ENCODE results near the gene TTLL6.
"Not testable (repeated sequence)": the region's sequence is repeated elsewhere in the genome, so short reads cannot be mapped to it uniquely, and the experiment has no call there.

Gene TTLL6

GRCh38 chr17:48816774-48817590 lies at the start of gene TTLL6:
TSS of gene TTLL6 (minus strand) at chr17:48817229. CDS start at chr17:48817072, 157 bp downstream.
- Histone ChIP-seq H3K9me3 (no peaks in the 10 kb centered on the region), H3K4me3 (peak within 1 kb of the TSS; percentile 35), H3K27me3 (ENCODE audit: low read depth) (peaks cover 5% of the 10 kb centered on the region), H3K36me3 (replicated peaks) (no peaks in the 10 kb centered on the region), H3K4me1 (peaks cover 19% of the 10 kb centered on the region)
- in situ Hi-C loops (cut with MboI; ENCODE audit: low sequenced_read_pairs) = no loop called here
- peak; percentile 94 to 96 for DNase-seq (ENCODE audit: low spot score in 2 of 2)

GRCh38 chr17:48860456-48860855 lies 43.4 kb upstream of the TTLL6 start:
- Histone ChIP-seq H3K27me3 (ENCODE audit: low read depth) (no peaks in the 10 kb centered on the region), H3K9me3 (no peaks in the 10 kb centered on the region), H3K36me3 (replicated peaks) (peaks cover 24% of the 10 kb centered on the region), H3K4me1 (no peaks in the 10 kb centered on the region), H3K4me3 (no peak overlapping the region)
- DNase-seq (ENCODE audit: low spot score in 2 of 2) = no peak
- in situ Hi-C loops (cut with MboI; ENCODE audit: low sequenced_read_pairs) = no loop called here

GRCh38 chr17:48860034-48860433 lies 43.0 kb upstream of the TTLL6 start:
- Histone ChIP-seq H3K27me3 (ENCODE audit: low read depth) (no peaks in the 10 kb centered on the region), H3K9me3 (no peaks in the 10 kb centered on the region), H3K36me3 (replicated peaks) (peaks cover 24% of the 10 kb centered on the region), H3K4me1 (no peaks in the 10 kb centered on the region), H3K4me3 (no peak overlapping the region)
- in situ Hi-C loops (cut with MboI; ENCODE audit: low sequenced_read_pairs) = no loop called here
- DNase-seq (ENCODE audit: low spot score in 2 of 2) = no peak

- Histone ChIP-seq H3K27me3 (ENCODE audit: low read depth) (no peaks in the 10 kb centered on the region), H3K4me3 (no peak overlapping the region), H3K36me3 (replicated peaks) (peaks cover 27% of the 10 kb centered on the region), H3K4me1 (no peaks in the 10 kb centered on the region), H3K9me3 (no peaks in the 10 kb centered on the region)
- no peak for DNase-seq (ENCODE audit: low spot score in 2 of 2)
- in situ Hi-C loops (cut with MboI; ENCODE audit: low sequenced_read_pairs) = no loop called here
Measured at GRCh38 chr17:48856122-48856821, 39.2 kb upstream of the TTLL6 start.

GRCh38 chr17:48854774-48855476 lies 37.9 kb upstream of the TTLL6 start:
- in situ Hi-C loops (cut with MboI; ENCODE audit: low sequenced_read_pairs) = no loop called here
- H3K4me3 ChIP-seq = no peak overlapping the region
- no peaks in the 10 kb centered on the region for H3K9me3 ChIP-seq
- peaks cover 29% of the 10 kb centered on the region for H3K36me3 ChIP-seq (replicated peaks)
- no peak for DNase-seq (ENCODE audit: low spot score in 2 of 2)
- no peaks in the 10 kb centered on the region for H3K4me1 ChIP-seq
- H3K27me3 ChIP-seq (ENCODE audit: low read depth) = no peaks in the 10 kb centered on the region

- Histone ChIP-seq H3K36me3 (replicated peaks) (peaks cover 52% of the 10 kb centered on the region), H3K4me3 (no peak overlapping the region), H3K27me3 (ENCODE audit: low read depth) (no peaks in the 10 kb centered on the region), H3K4me1 (no peaks in the 10 kb centered on the region), H3K9me3 (no peaks in the 10 kb centered on the region)
- DNase-seq (ENCODE audit: low spot score in 2 of 2) = no peak
- in situ Hi-C loops (cut with MboI; ENCODE audit: low sequenced_read_pairs) = no loop called here
Measured at GRCh38 chr17:48850792-48851323, 33.8 kb upstream of the TTLL6 start.

GRCh38 chr17:48843187-48843900 lies 26.3 kb upstream of the TTLL6 start:
- H3K4me3 ChIP-seq = no peak overlapping the region

GRCh38 chr17:48842746-48843145 lies 25.7 kb upstream of the TTLL6 start:
- H3K36me3 ChIP-seq (replicated peaks) = peaks cover 24% of the 10 kb centered on the region
- H3K27me3 ChIP-seq (ENCODE audit: low read depth) = no peaks in the 10 kb centered on the region
- no peak for DNase-seq (ENCODE audit: low spot score in 2 of 2)
- in situ Hi-C loops (cut with MboI; ENCODE audit: low sequenced_read_pairs) = no loop called here
- no peaks in the 10 kb centered on the region for H3K9me3 ChIP-seq
- H3K4me3 ChIP-seq = no peak overlapping the region
- peaks cover 12% of the 10 kb centered on the region for H3K4me1 ChIP-seq

More at GRCh38 chr17:48843187-48843900, 26.3 kb upstream of the TTLL6 start:
- in situ Hi-C loops (cut with MboI; ENCODE audit: low sequenced_read_pairs) = no loop called here
- Histone ChIP-seq H3K27me3 (ENCODE audit: low read depth) (no peaks in the 10 kb centered on the region), H3K9me3 (no peaks in the 10 kb centered on the region), H3K4me1 (peaks cover 12% of the 10 kb centered on the region), H3K36me3 (replicated peaks) (peaks cover 28% of the 10 kb centered on the region)
- no peak for DNase-seq (ENCODE audit: low spot score in 2 of 2)

- in situ Hi-C loops (cut with MboI; ENCODE audit: low sequenced_read_pairs) = no loop called here
- no peaks in the 10 kb centered on the region for H3K27me3 ChIP-seq (ENCODE audit: low read depth)
- H3K4me3 ChIP-seq = no peak overlapping the region
- H3K9me3 ChIP-seq = no peaks in the 10 kb centered on the region
- peaks cover 23% of the 10 kb centered on the region for H3K36me3 ChIP-seq (replicated peaks)
- peaks cover 12% of the 10 kb centered on the region for H3K4me1 ChIP-seq
- DNase-seq (ENCODE audit: low spot score in 2 of 2) = no peak
Measured at GRCh38 chr17:48841395-48841831, 24.4 kb upstream of the TTLL6 start.

- Histone ChIP-seq H3K9me3 (no peaks in the 10 kb centered on the region), H3K36me3 (replicated peaks) (peaks cover 20% of the 10 kb centered on the region), H3K4me1 (peaks cover 12% of the 10 kb centered on the region), H3K27me3 (ENCODE audit: low read depth) (no peaks in the 10 kb centered on the region), H3K4me3 (no peak overlapping the region)
- in situ Hi-C loops (cut with MboI; ENCODE audit: low sequenced_read_pairs) = no loop called here
- peak in 1 of 2 experiments; percentile 19 for DNase-seq (ENCODE audit: low spot score in 2 of 2)
Measured at GRCh38 chr17:48840441-48840840, 23.4 kb upstream of the TTLL6 start.

- H3K36me3 ChIP-seq (replicated peaks); in situ Hi-C loops (cut with MboI; ENCODE audit: low sequenced_read_pairs); DNase-seq (ENCODE audit: low spot score in 2 of 2); H3K4me3 ChIP-seq; H3K9me3 ChIP-seq; H3K27me3 ChIP-seq (ENCODE audit: low read depth): not testable (repeated sequence)
- peaks cover 12% of the 10 kb centered on the region for H3K4me1 ChIP-seq
Measured at GRCh38 chr17:48837458-48837857, 20.4 kb upstream of the TTLL6 start.

GRCh38 chr17:48835971-48836370 lies 18.9 kb upstream of the TTLL6 start:
- Histone ChIP-seq H3K4me1 (peaks cover 14% of the 10 kb centered on the region), H3K4me3 (no peak overlapping the region), H3K36me3 (replicated peaks) (no peaks in the 10 kb centered on the region), H3K27me3 (ENCODE audit: low read depth) (no peaks in the 10 kb centered on the region), H3K9me3 (no peaks in the 10 kb centered on the region)
- in situ Hi-C loops (cut with MboI; ENCODE audit: low sequenced_read_pairs) = no loop called here
- no peak for DNase-seq (ENCODE audit: low spot score in 2 of 2)

GRCh38 chr17:48834973-48835372 lies 17.9 kb upstream of the TTLL6 start:
- Histone ChIP-seq H3K27me3 (ENCODE audit: low read depth) (no peaks in the 10 kb centered on the region), H3K4me3 (no peak overlapping the region), H3K36me3 (replicated peaks) (no peaks in the 10 kb centered on the region), H3K9me3 (no peaks in the 10 kb centered on the region), H3K4me1 (peaks cover 4% of the 10 kb centered on the region)
- DNase-seq (ENCODE audit: low spot score in 2 of 2) = no peak
- in situ Hi-C loops (cut with MboI; ENCODE audit: low sequenced_read_pairs) = no loop called here

Data from HAP-1 (cell line).